NCI-H2081 treated with DMSO at 0.1 percent for 48 hours (cell line): ENCODE data around the gene SMIM44.
"Not testable (repeated sequence)": the region's sequence is repeated elsewhere in the genome, so short reads cannot be mapped to it uniquely, and the experiment has no call there.

Source experiments
- DNase-seq: peaks from one replicate; lab custom pipeline; 2025; lab: John Stamatoyannopoulos, UW

SMIM44 gene

GRCh38 chr19:3457528-3458228, 25.6 kb downstream of the SMIM44 start:
- DNase-seq, result no peak

DNA sequence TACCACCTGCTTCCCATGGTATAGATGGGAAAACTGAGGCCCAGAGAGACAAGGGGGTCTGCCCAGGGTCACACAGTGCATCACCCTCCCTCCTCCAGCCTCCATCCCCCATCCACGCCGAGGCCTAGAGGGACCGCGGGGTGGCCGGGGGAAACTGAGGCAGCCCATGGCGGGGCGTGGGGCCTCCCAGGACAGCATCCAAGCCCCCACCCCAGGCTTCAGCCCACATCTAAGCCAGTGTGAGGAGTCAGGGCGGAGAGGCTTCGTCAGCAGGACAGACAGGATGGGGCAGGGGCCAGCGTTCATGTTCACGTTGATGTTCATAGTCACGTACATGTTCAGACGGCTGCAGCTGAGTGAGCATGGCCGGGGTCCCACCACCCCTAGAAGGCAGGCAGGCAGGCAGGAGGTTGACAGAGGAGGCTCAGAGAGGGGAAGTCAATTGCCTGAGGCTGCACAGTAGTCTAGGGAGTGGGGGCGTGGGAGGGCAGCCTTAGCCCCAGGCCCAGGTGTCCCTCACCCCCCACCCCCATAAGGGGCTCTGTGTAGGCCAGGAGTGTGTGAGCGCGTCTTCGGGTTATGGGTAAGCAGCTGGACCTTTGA, 26.2 kb downstream of the SMIM44 start:
- no peak for DNase-seq

DNA sequence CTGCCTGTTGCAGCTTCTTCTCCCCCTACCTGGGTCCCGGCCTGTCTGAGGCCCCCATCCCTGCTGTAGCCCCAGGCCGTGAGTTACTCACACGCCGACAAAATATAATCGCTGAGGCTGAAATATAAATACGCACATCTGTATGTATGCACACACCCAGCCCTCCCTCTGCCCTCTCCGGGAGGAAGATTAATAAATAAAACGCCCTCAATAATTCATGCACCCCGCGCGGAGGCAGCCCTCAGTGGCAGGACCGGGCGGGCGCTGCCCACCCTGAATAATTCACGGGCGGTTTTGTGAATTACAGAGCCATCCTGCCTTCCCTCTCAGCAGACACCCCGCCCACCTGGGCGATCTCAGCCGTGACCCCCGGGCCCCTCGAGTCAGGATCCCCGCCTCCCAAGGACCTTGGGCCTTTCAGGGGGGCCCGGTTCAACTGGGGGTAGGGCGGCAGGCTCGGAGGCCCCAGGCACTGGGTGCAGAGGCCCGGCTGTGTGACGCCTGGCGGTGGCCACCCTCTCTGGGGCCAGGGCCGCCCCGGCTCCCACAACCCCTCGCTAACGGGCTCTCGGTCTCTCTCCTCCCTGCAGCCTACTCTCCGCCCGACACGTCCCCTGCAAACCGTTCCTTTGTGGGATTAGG, 27.2 kb downstream of the SMIM44 start:
- no peak for DNase-seq

DNA sequence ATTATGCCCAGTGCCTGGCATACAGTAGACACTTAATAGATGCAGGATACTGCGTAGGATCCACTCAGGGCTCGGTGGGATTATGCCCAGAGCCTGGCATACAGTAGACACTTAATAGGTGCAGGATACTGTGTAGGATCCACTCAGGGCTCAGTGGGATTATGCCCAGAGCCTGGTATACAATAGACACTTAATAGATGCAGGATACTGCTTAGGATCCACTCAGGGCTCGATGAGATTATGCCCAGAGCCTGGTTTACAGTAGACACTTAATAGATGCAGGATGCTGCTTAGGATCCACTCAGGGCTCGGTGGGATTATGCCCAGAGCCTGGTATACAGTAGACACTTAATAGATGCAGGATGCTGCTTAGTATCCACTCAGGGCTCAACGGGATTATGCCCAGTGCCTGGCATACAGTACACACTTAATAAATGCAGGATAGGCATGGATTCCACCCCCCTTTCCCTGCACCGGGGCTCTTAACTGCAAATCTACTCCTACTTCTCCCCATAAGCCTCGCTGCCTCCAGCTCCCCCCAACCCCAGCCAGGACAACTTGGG, 27.8 kb downstream of the SMIM44 start:
- no peak for DNase-seq

- no peak for DNase-seq
Observed at GRCh38 chr19:3454656-3455392, 28.4 kb downstream of the SMIM44 start.

DNA sequence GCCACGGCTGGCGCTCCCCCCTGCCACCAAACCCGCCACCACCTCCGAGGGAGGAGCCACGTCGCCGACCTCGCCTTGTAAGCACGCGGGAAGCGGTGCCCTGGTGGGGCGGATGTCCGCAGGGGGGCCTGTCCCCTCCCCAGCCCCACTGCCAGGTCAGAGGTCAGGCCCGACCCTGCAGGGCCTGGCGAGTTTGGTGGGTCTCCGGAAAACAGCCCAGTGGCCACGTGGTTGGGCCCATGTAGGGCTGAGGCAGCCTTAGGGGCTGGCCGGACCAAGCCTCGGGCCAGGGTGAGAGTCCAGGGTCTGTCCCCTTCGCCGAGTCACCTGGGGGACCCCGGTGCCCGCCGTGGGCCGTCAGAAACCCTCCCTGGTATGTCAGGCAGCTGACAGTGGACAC, 29.4 kb downstream of the SMIM44 start:
- no peak for DNase-seq

GRCh38 chr19:3452942-3453214, 30.4 kb downstream of the SMIM44 start:
- DNase-seq, result not testable (repeated sequence)

DNA sequence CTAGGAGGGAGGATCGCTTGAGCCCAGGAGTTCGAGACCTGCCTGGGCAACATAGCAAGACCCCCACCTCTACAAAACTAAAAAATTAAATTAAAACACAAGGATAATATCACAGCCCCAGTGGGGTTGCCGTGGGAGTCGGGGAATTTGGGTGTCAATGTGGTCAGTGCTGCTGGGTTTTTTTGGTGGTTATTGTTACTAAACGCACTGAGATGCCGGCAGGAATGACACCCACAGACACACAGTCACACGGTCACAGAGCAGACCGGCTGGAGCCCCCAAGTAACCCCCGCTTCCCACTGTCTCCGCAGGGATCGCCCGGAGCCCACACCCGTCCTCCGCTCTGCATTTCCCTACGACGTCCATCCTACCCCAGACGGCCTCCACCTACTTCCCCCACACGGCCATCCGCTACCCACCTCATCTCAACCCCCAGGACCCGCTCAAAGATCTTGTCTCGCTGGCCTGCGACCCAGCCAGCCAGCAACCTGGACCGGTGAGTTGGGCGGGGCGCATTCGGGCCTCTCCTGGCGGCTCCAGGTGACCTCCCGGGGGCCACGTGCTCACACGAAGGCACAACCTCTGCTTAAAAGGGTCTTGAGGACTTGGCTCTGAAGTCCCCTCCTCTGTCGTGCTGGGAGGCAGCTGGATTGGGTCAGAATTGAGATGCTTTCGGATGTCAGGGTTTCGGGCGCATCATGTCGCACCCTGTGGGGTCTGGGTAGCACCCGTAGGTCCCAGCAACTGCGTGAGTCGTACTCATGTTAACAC, 30.9 kb downstream of the SMIM44 start:
- no peak for DNase-seq

DNA sequence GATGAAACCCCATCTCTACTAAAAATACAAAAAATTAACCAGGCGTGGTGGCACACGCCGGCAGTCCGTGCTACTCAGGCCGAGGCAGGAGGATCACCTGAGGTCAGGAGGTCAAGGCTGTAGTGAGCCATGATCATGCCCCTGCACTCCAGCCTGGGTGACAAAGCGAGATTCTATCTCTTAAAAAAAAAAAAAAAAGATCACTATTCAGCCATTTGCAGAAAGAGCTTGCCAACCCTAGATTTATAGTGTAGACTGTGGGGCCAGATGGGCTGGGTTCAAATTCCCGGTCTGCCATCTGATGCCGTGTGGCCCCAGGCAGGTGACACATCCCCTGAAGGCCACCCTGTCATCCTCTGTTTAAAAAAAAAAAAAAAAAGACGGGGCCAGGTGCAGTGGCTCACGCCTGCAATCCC, 31.8 kb downstream of the SMIM44 start:
- DNase-seq, result no peak

- DNase-seq, result no peak
Observed at GRCh38 chr19:3450796-3451411, 32.3 kb downstream of the SMIM44 start.

DNA sequence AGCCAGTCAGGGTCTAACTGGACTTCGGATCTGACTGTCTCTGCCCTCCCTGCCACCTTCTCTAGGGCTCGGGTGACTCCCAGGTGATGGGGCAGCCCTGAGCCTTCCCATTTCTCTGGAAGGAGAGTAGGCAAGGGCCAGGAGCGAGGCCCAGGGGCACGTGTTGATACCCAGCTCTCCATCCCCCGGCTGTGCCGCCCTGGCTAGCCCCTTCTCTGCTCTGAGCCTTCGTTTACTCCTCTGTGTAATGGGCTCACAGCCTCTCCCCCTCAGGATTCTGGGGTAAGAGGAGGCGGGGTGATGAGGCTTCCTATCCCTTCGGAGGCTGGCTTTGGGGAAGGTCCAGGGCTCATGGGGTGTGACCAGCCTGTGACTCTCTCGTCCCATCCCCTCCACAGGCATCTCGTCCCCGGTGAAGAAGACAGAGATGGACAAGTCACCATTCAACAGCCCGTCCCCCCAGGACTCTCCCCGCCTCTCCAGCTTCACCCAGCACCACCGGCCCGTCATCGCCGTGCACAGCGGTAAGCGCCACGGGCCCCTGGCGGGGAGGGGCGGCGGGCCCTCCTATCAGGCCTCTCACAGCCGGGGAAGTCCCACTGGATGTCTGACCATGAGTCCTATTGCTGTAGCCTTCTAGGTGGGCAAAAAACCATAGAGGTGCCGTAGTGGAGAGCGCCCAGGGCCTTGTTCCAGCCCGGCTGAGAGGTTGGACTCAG, 34.5 kb downstream of the SMIM44 start:
- no peak for DNase-seq

- not testable (repeated sequence) for DNase-seq
Observed at GRCh38 chr19:3446657-3447056, 36.6 kb downstream of the SMIM44 start.

GRCh38 chr19:3444695-3445234, 38.5 kb downstream of the SMIM44 start:
- DNase-seq, result no peak

GRCh38 chr19:3443840-3444694, 39.2 kb downstream of the SMIM44 start:
- no peak for DNase-seq

DNA sequence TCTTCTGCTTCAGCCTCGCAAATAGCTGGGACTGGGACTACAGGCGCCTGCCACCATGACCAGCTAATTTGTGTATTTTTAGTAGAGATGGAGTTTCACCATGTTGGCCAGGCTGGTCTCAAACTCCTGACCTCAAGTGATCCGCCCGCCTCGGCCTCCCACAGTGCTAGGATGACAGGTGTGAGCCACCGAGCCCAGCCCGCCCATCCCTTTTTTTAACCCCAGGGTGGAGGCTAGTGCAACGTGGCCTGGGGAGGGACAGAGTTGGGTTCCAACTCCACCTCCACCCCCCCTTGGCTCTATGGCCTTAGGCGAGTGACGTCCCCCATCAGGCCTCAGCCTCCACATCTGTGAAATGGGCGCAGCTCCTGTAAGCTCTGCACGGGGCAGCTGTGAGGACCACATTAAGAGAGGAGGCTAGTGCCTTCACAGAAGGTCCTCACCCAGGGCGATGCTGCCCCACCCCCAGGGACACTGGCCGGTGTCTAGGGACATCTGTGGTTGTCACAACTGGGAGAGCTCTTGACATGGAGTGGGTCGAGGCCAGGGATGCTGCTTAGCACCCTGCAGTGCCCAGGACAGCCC, 40.7 kb downstream of the SMIM44 start:
- DNase-seq, result no peak

DNA sequence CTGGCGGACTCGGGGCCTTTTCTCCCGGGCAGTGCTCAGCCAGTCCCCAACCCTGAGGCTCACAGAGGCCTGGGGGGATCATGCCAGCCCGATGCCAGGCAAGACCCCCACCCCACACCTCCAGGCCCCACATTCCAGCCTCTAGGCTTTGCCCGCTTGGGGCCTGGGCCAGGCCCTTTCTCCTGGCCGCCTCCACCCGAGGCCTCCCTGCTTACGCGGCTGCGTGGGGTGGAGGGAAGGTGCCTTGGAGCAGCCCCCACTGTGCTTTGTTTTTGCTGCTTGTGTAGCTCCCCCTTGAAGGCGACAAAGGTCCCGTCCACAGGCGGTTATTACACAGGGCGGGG, 41.3 kb downstream of the SMIM44 start:
- DNase-seq, result no peak

GRCh38 chr19:3441089-3441985, 41.9 kb downstream of the SMIM44 start:
- DNase-seq, result no peak

- DNase-seq, result no peak
Observed at GRCh38 chr19:3440082-3440481, 43.2 kb downstream of the SMIM44 start.
